T-helper 2 cell treated with Interferon-gamma antibody and Interleukin-4, amounts not matched to agents 5 μg/mL and 100 μg/mL, for 36 hours (primary cell): ENCODE measurements around the gene ZNF605.
A peak's percentile ranks its signal among the peaks of the same experiment; 100 is the strongest.
"Not testable (repeated sequence)": the region's sequence is repeated elsewhere in the genome, so short reads cannot be mapped to it uniquely, and the experiment has no call there.

Source experiments
- DNase-seq: peaks from one replicate; pipeline ENCODE4 v3.0.0; 2021; ENCODE audit warnings: low spot score
- H3K27ac Mint-ChIP-seq: one replicate; pipeline ENCODE4 v1.8.0; 2021; ENCODE audit warnings: mild to moderate bottlenecking, mixed read lengths
- H3K27me3 Mint-ChIP-seq: one replicate; pipeline ENCODE4 v1.8.0; 2021; ENCODE audit warnings: low read depth, mixed read lengths
- H3K36me3 Mint-ChIP-seq: one replicate; pipeline ENCODE4 v1.8.0; 2021; ENCODE audit warnings: low read depth, mixed read lengths
- H3K4me1 Mint-ChIP-seq: one replicate; pipeline ENCODE4 v1.8.0; 2021; ENCODE audit warnings: low read depth, mixed read lengths
- H3K4me3 Mint-ChIP-seq: one replicate; pipeline ENCODE4 v1.8.0; 2022; ENCODE audit warnings: mild to moderate bottlenecking, moderate library complexity, mixed read lengths
- H3K9me3 Mint-ChIP-seq: one replicate; pipeline ENCODE4 v1.8.0; 2021; ENCODE audit warnings: mixed read lengths

The ZNF605 gene

DNA sequence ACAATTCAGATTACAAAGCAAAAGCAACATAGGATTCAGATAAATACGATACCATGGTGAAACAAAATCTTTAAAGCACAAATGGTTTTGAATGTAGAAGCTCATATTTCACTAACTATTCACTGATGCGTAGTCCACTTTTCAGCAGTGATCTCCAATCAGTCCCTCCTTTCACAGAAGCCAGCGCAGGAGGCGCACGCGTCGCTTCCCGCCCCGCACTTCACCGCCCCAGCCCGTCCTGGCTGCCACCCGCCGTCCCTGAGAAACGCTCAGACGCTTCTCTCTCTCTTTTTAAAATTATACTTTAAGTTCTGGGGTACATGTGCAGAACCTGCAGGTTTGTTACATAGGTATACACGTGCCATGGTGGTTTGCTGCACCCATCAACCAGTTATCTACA is 48.9 kb downstream of the ZNF605 start:
- peaks cover 4% of the 10 kb centered on the region for H3K4me1 Mint-ChIP-seq
- peaks cover 13% of the 10 kb centered on the region for H3K27me3 Mint-ChIP-seq
- no peak overlapping the region for H3K27ac Mint-ChIP-seq
- no peak for DNase-seq
- H3K36me3 Mint-ChIP-seq = peaks cover 10% of the 10 kb centered on the region
- peaks cover 33% of the 10 kb centered on the region for H3K9me3 Mint-ChIP-seq
- no peak overlapping the region for H3K4me3 Mint-ChIP-seq

DNA sequence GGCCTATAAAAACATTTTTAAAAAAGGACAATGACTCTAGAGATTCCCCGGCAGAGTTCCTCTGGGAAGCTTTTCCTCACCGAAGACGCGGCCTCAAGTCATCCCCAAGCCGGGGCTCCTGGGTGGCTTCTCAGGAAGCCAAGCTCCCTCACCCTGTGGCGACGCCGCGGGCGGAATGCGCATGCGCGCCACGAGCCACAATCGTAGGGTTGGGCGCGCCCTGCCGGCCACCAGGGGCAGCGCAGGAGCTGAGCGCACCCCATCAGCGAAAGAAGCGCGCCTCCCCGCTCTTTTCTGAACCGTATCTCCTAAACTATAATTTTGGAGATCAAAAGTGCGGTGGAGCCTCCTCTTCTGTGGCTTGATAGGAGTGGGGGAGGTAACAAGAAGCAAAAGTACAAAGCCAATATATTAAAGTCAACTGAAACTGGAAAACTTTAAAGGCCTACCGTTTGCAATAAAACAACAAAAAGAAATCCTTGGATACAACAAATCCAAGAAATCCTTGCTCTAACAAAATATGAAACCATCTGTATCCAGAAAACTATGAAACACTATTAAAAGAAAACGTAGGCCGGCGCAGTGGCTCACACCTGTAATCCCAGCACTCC is 51.3 kb downstream of the ZNF605 start:
- H3K27ac Mint-ChIP-seq = no peak overlapping the region
- peaks cover 13% of the 10 kb centered on the region for H3K27me3 Mint-ChIP-seq
- H3K4me1 Mint-ChIP-seq = peaks cover 4% of the 10 kb centered on the region
- H3K4me3 Mint-ChIP-seq = peak overlapping the region; percentile 18
- no peaks in the 10 kb centered on the region for H3K36me3 Mint-ChIP-seq
- peaks cover 14% of the 10 kb centered on the region for H3K9me3 Mint-ChIP-seq
- DNase-seq = peak; percentile 80

DNA sequence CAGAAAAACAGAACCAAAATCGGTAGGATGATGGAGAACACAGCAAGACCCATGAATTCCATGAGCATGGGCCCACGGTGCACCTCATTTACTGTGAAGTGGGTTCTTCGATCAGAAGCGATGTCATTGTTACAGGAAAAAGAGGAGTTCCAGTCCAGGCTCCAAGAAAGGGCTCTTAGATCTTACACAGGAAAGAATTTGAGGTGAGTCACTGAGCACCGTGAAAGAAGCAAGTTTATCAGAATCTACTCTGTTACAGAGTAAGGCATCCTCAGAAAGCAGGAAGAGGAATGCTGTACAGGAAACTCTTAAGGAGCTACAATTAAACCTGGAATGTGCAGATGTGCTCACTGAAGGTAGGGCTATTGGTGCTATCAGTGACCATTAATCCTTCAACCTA is 57.1 kb downstream of the ZNF605 start:
- no peak overlapping the region for H3K4me3 Mint-ChIP-seq
- DNase-seq = no peak
- no peaks in the 10 kb centered on the region for H3K4me1 Mint-ChIP-seq
- H3K27ac Mint-ChIP-seq = no peak overlapping the region
- H3K27me3 Mint-ChIP-seq = no peaks in the 10 kb centered on the region
- H3K36me3 Mint-ChIP-seq = no peaks in the 10 kb centered on the region
- H3K9me3 Mint-ChIP-seq = peaks cover 9% of the 10 kb centered on the region

DNA sequence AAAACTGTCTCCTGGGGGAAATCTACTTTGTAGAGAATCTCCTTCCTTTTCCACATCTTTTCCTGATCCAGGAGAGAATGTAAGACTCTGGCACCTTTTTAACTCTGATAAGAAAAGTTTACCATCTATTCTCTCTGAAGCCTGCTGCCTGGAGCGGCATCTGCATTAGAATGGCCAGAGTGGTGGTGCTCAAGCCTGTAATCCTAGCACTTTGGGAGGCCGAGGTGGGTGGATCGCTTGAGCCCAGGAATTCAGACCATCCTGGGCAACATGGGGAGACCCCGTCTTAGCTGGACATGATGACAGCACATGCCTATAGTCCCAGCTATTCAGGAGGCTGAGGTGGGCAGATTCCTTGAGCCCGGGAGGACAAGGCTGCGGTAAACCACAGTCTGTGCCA is 67.3 kb downstream of the ZNF605 start:
- no peak for DNase-seq
- H3K27ac Mint-ChIP-seq = peak overlapping the region; percentile 62
- peaks cover 13% of the 10 kb centered on the region for H3K4me1 Mint-ChIP-seq

DNA sequence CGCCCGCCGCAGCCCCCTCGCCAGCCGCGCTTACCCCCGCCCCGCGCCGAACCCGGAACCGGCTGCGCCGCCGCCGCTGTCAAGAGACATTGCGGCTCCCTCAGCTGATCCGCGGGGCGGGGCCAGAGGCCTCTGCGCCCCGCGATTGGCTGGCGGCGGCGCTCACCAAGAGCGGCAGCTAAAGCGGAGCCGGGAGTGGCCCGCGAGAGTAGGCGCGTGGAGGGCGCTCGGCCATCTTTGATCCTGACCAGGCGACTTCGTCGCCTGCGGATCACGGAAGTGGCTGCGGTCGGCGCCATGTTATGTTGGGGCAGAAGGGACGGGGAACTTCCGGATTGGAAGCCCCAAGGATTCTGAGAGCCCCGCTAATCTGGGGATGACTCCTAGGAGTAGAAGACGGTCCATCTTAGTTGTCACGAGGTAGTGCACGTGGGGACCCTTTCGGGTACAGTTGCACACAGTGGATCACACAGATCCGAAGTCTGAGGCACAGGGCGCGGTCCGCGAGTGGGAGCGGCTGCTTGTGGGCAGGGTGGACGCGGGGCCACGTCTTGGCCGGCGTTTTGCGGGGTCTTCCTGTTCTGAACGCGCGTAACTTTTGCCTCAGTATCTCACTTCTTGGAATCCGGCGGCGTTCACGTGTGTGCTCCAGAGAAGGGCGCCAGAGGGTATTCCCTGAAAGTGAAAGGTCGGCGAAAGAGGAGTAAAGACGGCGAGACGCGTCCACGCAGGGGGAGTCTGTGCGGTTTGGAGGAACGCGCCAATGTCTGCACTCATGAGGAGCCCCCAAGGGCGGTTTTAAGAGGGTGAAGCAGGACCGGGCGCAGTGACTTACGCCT is 68.4 kb downstream of the ZNF605 start, which contains the start of gene CHFR:
TSS of gene CHFR (minus strand) at position 93 of the 839 bp plus-strand sequence. CDS start 277 bp downstream, outside the sequence.
- H3K27ac Mint-ChIP-seq = peak within 1 kb of the TSS; percentile 100
- peaks cover 52% of the 10 kb centered on the region for H3K36me3 Mint-ChIP-seq
- H3K27me3 Mint-ChIP-seq = no peaks in the 10 kb centered on the region
- DNase-seq = peak; percentile 95
- peak within 1 kb of the TSS; percentile 98 for H3K4me3 Mint-ChIP-seq
- peaks cover 32% of the 10 kb centered on the region for H3K9me3 Mint-ChIP-seq
- H3K4me1 Mint-ChIP-seq = peaks cover 13% of the 10 kb centered on the region

More for the DNA sequence above, 67.3 kb downstream of the ZNF605 start:
- H3K4me3 Mint-ChIP-seq = peak overlapping the region; percentile 98
- peaks cover 45% of the 10 kb centered on the region for H3K36me3 Mint-ChIP-seq
- H3K9me3 Mint-ChIP-seq = peaks cover 32% of the 10 kb centered on the region
- H3K27me3 Mint-ChIP-seq = no peaks in the 10 kb centered on the region

DNA sequence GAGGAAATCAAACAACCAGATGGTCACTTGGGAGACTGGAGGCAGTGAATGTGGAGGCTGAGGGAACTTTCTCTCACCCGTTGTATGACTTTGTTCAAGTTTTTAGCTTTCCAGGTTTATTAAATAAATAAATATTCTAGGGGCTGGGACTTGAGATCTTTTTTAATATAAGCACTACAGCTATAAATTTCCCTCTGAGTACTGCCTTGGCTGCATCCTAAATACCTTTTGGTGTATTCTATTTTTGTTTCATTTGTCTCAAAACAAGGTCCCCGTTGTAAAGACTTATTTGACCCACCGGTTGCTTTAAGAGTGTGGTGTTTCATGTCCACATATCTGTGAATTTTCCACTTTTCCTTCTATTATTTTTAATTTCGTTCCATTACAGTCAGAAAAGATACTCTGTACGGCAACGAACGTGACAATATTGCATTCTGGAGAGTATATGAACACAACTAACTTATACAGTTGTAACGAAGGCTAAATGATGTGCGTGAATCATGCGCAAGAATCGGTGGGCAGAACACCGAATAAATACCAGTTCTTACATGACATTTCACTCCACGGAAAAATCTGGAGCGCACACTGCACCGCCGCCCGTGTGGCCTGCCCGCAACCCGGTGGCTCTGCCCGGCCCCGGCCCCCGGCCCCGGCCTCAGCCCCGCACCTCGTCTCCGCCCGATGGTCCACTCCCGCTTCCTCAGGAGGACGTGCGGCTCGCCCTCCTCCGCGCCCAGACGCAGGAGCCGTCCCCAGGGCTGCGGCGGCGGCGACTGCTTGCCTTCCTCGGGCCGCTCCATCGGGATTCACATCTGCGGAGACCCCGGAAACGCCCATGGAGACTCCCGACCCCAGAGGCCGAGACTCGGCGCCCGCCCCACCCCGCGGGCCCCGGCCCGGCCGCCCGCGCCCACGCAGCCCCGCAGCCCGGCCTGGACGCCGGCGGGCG is 69.3 kb downstream of the ZNF605 start:
- Mint-ChIP-seq H3K4me1 (peaks cover 13% of the 10 kb centered on the region), H3K36me3 (peaks cover 61% of the 10 kb centered on the region), H3K4me3 (peak overlapping the region; percentile 98), H3K27ac (peak overlapping the region; percentile 69), H3K27me3 (no peaks in the 10 kb centered on the region), H3K9me3 (peaks cover 32% of the 10 kb centered on the region)
- DNase-seq = no peak

DNA sequence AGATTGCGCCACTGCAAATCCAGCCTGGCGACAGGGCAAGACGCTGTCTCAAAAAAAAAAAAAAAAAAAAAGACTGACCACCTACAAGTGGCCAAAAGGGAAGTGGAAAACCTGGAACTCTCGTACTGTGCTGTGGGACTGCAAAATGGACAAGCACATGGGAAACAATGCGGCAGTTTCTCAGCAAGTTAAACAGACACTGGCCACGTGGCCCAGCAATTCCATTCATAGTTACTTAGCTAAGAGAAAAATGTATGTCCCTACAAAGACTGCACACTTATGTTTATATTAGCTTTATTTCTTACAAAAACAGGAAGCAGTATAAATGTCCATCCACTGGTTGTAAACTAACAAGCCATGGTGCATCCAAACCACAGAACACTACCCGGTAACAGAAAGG is 74.3 kb downstream of the ZNF605 start:
- Mint-ChIP-seq H3K27ac (no peak overlapping the region), H3K9me3 (peaks cover 6% of the 10 kb centered on the region), H3K27me3 (no peaks in the 10 kb centered on the region), H3K36me3 (peaks cover 60% of the 10 kb centered on the region), H3K4me3 (no peak overlapping the region), H3K4me1 (peaks cover 5% of the 10 kb centered on the region)
- no peak for DNase-seq

DNA sequence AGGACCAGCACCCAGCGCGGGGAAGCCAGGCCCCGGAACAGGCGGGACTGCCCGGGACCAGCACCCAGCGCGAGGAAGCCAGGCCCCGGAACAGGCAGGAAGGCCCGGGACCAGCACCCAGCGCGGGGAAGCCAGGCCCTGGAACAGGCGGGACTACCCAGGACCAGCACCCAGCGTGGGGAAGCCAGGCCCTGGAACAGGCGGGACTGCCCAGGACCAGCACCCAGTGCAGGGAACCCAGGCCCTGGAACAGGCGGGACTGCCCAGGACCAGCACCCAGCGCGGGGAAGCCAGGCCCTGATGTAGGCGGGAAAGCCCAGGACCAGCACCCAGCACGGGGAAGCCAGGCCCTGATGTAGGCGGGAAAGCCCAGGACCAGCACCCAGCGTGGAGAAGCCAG is 81.5 kb downstream of the ZNF605 start:
- peaks cover 41% of the 10 kb centered on the region for H3K36me3 Mint-ChIP-seq
- not testable (repeated sequence) for H3K27me3 Mint-ChIP-seq, DNase-seq, H3K9me3 Mint-ChIP-seq, H3K4me3 Mint-ChIP-seq, H3K27ac Mint-ChIP-seq, H3K4me1 Mint-ChIP-seq

DNA sequence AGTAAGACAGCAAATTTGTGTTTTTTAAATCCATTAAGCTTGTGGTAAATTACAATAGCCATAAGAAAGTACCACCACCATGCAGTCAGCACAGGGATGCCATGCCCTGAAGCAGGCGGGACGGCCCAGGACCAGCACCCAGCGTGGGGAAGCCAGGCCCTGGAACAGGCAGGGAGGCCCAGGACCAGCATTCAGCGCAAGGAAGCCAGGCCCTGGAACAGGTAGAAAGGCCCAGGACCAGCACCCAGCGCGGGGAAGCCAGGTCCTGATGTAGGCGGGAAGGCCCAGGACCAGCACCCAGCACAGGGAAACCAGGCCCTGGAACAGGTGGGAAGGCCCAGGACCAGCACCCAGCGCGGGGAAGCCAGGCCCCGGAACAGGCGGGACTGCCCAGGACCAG is 81.9 kb downstream of the ZNF605 start:
- Mint-ChIP-seq H3K36me3 (peaks cover 43% of the 10 kb centered on the region), H3K27ac (no peak overlapping the region), H3K4me3 (no peak overlapping the region), H3K27me3 (no peaks in the 10 kb centered on the region), H3K9me3 (no peaks in the 10 kb centered on the region), H3K4me1 (peaks cover 10% of the 10 kb centered on the region)
- no peak for DNase-seq

DNA sequence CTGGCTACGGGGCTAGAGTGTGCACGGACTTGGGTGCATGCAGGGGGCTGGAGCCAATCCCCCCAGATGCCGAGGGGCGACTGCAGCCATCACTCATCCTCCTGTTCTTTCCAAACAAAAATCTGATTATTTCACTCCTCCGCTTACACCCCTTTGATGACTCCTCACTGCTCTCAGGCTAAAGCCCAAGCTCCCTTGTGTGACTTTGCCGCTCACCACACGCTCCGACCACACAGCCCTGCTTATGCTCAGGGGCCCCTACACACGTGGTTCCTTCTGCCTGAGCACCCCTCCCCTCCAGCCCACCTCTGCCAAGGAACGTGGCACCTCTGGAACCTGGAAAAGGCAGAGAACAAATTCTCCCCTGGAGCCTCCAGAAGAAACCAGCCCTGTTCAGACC is 82.4 kb downstream of the ZNF605 start:
- H3K4me3 Mint-ChIP-seq = peak overlapping the region; percentile 21
- no peaks in the 10 kb centered on the region for H3K27me3 Mint-ChIP-seq
- peak overlapping the region; percentile 45 for H3K27ac Mint-ChIP-seq
- peaks cover 10% of the 10 kb centered on the region for H3K4me1 Mint-ChIP-seq
- H3K9me3 Mint-ChIP-seq = no peaks in the 10 kb centered on the region
- DNase-seq = no peak
- H3K36me3 Mint-ChIP-seq = peaks cover 44% of the 10 kb centered on the region

DNA sequence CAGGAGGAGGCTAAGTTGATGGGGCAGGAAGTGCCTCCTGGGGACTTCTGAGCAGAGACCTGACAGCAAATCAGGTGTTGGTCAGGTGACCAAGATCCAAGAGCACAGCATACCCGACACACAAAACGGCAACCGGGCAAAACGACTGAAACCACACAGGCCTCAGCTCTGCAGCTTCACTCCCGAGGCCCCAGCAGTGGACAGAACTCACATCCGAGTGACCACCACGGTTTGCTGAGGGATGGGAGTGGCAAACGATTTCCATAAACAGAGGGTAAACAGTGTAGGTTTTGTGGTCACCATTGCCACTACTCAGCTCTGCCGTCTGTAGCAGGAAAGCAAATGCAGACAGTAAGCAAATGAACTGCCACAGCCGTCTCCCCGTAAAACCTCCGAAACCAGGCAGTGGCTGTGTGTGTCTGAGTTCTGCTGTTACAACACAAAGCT is 83.1 kb downstream of the ZNF605 start:
- H3K9me3 Mint-ChIP-seq = no peaks in the 10 kb centered on the region
- H3K4me3 Mint-ChIP-seq = peak overlapping the region; percentile 46
- peaks cover 10% of the 10 kb centered on the region for H3K4me1 Mint-ChIP-seq
- peaks cover 48% of the 10 kb centered on the region for H3K36me3 Mint-ChIP-seq
- H3K27me3 Mint-ChIP-seq = no peaks in the 10 kb centered on the region
- DNase-seq = peak; percentile 23
- peak overlapping the region; percentile 74 for H3K27ac Mint-ChIP-seq

DNA sequence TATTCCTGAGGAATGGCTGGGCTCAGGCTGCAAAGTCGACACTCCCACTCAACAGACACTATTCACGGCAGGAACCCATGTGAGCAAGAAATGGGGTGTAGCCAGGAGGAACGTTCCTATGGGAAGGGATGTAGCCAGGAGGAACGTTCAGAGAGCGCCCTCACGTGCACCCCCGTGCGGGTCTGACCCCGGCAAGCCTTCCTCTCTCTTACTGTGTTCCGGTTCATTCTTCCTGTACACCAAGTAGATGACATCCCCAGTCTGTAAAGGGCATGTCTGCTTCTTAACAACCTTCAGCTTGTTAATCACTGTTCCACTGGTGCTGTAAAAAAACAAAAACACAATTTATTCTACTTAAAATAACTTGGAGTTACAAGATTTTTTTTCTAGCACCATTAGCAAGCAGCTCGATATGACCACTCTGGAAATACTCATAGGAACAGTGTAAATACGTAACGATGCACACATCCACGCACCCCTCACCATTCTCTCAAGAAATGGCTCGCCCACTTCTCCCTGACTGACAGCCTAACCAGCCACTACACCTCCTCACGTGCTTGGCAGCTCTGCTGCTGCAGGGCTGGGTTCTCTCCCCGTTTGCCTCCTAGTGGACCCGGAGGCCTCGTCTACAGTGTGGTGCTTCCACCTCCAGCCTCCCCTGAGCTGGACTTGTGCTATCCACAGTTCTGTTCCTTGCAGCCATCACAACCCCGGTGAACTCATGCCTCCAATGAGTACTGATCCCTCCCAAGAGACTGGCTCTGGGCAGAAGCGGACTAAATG is 83.8 kb downstream of the ZNF605 start:
- peak overlapping the region; percentile 46 for H3K4me3 Mint-ChIP-seq
- H3K27me3 Mint-ChIP-seq = no peaks in the 10 kb centered on the region
- DNase-seq = no peak
- H3K4me1 Mint-ChIP-seq = peaks cover 14% of the 10 kb centered on the region
- H3K27ac Mint-ChIP-seq = peak overlapping the region; percentile 74
- no peaks in the 10 kb centered on the region for H3K9me3 Mint-ChIP-seq
- peaks cover 51% of the 10 kb centered on the region for H3K36me3 Mint-ChIP-seq

DNA sequence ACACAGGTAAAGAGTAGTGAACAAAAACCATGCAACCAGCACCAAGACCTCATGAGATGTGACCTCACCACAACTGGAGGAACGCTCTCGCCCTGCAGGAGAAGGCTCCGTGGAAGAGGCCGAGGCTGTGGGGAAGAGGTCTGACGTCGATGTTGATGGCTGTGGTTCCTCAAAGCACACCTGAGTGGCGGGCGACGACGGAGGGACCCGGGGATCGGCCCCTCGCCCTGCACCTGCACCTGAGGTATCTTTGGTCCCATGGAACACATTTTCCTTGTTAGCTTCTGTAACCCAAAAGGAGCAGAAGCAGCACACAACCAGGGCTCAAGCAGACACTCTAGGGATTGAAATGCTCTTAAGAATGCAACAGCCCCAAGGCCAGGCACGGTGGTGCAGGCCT is 86.6 kb downstream of the ZNF605 start:
- no peak for DNase-seq
- H3K27ac Mint-ChIP-seq = no peak overlapping the region
- no peaks in the 10 kb centered on the region for H3K27me3 Mint-ChIP-seq
- peaks cover 25% of the 10 kb centered on the region for H3K4me1 Mint-ChIP-seq
- peaks cover 56% of the 10 kb centered on the region for H3K36me3 Mint-ChIP-seq
- H3K9me3 Mint-ChIP-seq = no peaks in the 10 kb centered on the region
- H3K4me3 Mint-ChIP-seq = no peak overlapping the region
